ENCODE data around the gene GNG8. TPM values are rescaled to one million over a fixed set of nuclear protein-coding genes. Genes with fewer than 3 reads are reported as not detected.

GNG8 gene
- total and polyA plus RNA-seq, 2 experiments from 2014 or later: 5.9 TPM; not detected in 1

GRCh38 chr19:46600384-46601317 is 35.4 kb downstream of the GNG8 start:
- Histone ChIP-seq H3K27me3 (ENCODE audit: insufficient read depth) (no peaks in the 10 kb centered on the region), H3K9me2 (ENCODE audit: insufficient read depth) (no peaks in the 10 kb centered on the region), H4K20me1 (replicated peaks; ENCODE audit: insufficient read depth) (peaks cover 21% of the 10 kb centered on the region), H3K79me2 (replicated peaks; ENCODE audit: insufficient read depth) (peaks cover 39% of the 10 kb centered on the region), H3K27ac (ENCODE audit: low read depth) (peak overlapping the region; percentile 94), H3K4me3 (peak overlapping the region; percentile 100), H3F3A (replicated peaks; ENCODE audit: low read depth) (no peaks in the 10 kb centered on the region), H3K36me3 (ENCODE audit: insufficient read depth) (no peaks in the 10 kb centered on the region; the same call in 1 of the 2 replicates), H2AFZ (peak overlapping the region; percentile 73), H3K4me1 (ENCODE audit: insufficient read depth) (peaks cover 11% of the 10 kb centered on the region), H3K4me2 (peak overlapping the region; percentile 60)
- peaks cover 25% of the 10 kb centered on the region for H3K4me1 Mint-ChIP-seq
- peak overlapping the region; percentile 96 for H3K4me3 Mint-ChIP-seq
- ATAC-seq: peak; percentile 82
- H3K27me3 Mint-ChIP-seq (ENCODE audit: insufficient read depth, low read depth, poor library complexity): peaks cover 13% of the 10 kb centered on the region
- H3K9me3 Mint-ChIP-seq: peaks cover 2% of the 10 kb centered on the region; the same call in 1 of the 3 replicates
- peak; percentile 96 for TF ChIP-seq CREB1 (CRISPR knock-in tag; IDR thresholded peaks at IDR 0.05; ENCODE audit: low read depth)
- TF ChIP-seq ZNF114 (CRISPR knock-in tag; IDR thresholded peaks at IDR 0.05): peak; percentile 99
- TF ChIP-seq, protein P1, sequence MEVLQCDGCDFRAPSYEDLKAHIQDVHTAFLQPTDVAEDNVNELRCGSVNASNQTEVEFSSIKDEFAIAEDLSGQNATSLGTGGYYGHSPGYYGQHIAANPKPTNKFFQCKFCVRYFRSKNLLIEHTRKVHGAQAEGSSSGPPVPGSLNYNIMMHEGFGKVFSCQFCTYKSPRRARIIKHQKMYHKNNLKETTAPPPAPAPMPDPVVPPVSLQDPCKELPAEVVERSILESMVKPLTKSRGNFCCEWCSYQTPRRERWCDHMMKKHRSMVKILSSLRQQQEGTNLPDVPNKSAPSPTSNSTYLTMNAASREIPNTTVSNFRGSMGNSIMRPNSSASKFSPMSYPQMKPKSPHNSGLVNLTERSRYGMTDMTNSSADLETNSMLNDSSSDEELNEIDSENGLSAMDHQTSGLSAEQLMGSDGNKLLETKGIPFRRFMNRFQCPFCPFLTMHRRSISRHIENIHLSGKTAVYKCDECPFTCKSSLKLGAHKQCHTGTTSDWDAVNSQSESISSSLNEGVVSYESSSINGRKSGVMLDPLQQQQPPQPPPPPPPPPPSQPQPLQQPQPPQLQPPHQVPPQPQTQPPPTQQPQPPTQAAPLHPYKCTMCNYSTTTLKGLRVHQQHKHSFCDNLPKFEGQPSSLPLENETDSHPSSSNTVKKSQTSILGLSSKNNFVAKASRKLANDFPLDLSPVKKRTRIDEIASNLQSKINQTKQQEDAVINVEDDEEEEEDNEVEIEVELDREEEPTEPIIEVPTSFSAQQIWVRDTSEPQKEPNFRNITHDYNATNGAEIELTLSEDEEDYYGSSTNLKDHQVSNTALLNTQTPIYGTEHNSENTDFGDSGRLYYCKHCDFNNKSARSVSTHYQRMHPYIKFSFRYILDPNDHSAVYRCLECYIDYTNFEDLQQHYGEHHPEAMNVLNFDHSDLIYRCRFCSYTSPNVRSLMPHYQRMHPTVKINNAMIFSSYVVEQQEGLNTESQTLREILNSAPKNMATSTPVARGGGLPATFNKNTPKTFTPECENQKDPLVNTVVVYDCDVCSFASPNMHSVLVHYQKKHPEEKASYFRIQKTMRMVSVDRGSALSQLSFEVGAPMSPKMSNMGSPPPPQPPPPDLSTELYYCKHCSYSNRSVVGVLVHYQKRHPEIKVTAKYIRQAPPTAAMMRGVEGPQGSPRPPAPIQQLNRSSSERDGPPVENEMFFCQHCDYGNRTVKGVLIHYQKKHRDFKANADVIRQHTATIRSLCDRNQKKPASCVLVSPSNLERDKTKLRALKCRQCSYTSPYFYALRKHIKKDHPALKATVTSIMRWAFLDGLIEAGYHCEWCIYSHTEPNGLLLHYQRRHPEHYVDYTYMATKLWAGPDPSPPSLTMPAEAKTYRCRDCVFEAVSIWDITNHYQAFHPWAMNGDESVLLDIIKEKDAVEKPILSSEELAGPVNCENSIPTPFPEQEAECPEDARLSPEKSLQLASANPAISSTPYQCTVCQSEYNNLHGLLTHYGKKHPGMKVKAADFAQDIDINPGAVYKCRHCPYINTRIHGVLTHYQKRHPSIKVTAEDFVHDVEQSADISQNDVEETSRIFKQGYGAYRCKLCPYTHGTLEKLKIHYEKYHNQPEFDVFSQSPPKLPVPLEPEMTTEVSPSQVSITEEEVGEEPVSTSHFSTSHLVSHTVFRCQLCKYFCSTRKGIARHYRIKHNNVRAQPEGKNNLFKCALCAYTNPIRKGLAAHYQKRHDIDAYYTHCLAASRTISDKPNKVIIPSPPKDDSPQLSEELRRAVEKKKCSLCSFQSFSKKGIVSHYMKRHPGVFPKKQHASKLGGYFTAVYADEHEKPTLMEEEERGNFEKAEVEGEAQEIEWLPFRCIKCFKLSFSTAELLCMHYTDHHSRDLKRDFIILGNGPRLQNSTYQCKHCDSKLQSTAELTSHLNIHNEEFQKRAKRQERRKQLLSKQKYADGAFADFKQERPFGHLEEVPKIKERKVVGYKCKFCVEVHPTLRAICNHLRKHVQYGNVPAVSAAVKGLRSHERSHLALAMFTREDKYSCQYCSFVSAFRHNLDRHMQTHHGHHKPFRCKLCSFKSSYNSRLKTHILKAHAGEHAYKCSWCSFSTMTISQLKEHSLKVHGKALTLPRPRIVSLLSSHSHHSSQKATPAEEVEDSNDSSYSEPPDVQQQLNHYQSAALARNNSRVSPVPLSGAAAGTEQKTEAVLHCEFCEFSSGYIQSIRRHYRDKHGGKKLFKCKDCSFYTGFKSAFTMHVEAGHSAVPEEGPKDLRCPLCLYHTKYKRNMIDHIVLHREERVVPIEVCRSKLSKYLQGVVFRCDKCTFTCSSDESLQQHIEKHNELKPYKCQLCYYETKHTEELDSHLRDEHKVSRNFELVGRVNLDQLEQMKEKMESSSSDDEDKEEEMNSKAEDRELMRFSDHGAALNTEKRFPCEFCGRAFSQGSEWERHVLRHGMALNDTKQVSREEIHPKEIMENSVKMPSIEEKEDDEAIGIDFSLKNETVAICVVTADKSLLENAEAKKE (CRISPR knock-in tag; IDR thresholded peaks at IDR 0.05): peak; percentile 67; the same call in 1 of the 2 replicates
- TF ChIP-seq ZNF331 (CRISPR knock-in tag; IDR thresholded peaks at IDR 0.05; ENCODE audit: low read depth): peak; percentile 55; the same call in 1 of the 2 replicates
- TF ChIP-seq POLR2AphosphoS5 (IDR thresholded peaks at IDR 0.05; ENCODE audit: low read depth): peak; percentile 46; the same call in 1 of the 2 replicates
- no peak for TF ChIP-seq JUNB (IDR thresholded peaks at IDR 0.05; ENCODE audit: unreplicated experiment)
- no peaks in the 10 kb centered on the region; the same call in 1 of the 3 replicates for H3K36me3 Mint-ChIP-seq (ENCODE audit: low read depth)
- peak; percentile 99 for DNase-seq (ENCODE audit: low spot score)
- H3K27ac Mint-ChIP-seq: peak overlapping the region; percentile 100

All from GM23338 (cell line).